Measurements from ENCODE around the gene ZNF768.

DNA sequence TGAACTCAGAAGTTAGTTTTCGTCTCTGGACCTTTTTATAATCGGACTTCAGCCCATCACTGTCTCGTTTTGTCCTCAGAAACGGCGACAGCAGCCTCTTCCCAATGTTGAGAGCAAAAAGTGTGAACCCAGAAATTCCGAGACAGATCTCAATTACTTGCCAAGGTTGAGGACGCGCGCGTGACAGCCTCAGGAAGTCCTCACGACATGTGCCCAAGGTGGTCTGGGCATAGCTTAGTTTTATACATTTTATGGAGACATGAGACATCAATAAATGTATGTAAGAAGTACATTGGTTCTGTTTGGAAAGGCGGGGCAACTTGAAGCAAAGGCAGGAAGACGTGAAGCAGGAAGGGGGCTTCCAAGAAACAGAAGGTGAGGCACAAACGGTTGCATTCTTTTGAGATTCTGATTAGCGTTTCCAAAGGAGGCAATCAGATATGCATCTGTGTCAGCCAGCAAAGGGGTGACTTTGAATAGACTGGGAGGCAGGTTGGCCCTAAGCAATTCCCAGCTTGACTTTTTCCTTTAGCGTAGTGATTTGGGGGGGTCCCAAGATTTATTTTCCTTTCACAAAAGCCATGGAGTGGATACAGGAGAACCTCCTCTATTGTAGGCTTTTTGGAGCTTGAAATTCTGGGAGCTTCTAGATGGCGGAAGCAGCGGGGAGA is 8.9 kb upstream of the ZNF768 start:
- TF ChIP-seq POLR2A (IDR thresholded peaks at IDR 0.05), result no peak
- TF ChIP-seq, protein P1, sequence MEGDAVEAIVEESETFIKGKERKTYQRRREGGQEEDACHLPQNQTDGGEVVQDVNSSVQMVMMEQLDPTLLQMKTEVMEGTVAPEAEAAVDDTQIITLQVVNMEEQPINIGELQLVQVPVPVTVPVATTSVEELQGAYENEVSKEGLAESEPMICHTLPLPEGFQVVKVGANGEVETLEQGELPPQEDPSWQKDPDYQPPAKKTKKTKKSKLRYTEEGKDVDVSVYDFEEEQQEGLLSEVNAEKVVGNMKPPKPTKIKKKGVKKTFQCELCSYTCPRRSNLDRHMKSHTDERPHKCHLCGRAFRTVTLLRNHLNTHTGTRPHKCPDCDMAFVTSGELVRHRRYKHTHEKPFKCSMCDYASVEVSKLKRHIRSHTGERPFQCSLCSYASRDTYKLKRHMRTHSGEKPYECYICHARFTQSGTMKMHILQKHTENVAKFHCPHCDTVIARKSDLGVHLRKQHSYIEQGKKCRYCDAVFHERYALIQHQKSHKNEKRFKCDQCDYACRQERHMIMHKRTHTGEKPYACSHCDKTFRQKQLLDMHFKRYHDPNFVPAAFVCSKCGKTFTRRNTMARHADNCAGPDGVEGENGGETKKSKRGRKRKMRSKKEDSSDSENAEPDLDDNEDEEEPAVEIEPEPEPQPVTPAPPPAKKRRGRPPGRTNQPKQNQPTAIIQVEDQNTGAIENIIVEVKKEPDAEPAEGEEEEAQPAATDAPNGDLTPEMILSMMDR (IDR thresholded peaks at IDR 0.05), result no peak
